HFF-Myc (cell line): Measurements from ENCODE around the gene ARMC12.
"Not testable (repeated sequence)": the region's sequence is repeated elsewhere in the genome, so short reads cannot be mapped to it uniquely, and the experiment has no call there.

Experiments used
- DNase-seq: peaks from one replicate; pipeline ENCODE4 v3.0.0-alpha.2; 2011; ENCODE audit warnings: low read depth; ENCODE audit errors: extremely low read depth
- H3K4me3 ChIP-seq: replicated peaks from 2 replicates; pipeline ENCODE4 v1.5.1; 2011; ENCODE audit warnings: low read depth, mild to moderate bottlenecking, control low read depth, low read length
- TF ChIP-seq, protein P1 (sequence below): IDR thresholded peaks from 2 replicates; pipeline ENCODE4 v1.5.1; 2012; ENCODE audit warnings: mild to moderate bottlenecking, low read depth, low read length, control low read depth; ENCODE audit errors: missing control alignments

ARMC12 gene

GRCh38 chr6:35736982-35737412, at the start of gene ARMC12:
ARMC12 (plus strand) TSS chr6:35737032; CDS start chr6:35737109, 77 bp downstream.
- DNase-seq: no peak
- H3K4me3 ChIP-seq: no peak within 1 kb of the TSS
- TF ChIP-seq, protein P1, sequence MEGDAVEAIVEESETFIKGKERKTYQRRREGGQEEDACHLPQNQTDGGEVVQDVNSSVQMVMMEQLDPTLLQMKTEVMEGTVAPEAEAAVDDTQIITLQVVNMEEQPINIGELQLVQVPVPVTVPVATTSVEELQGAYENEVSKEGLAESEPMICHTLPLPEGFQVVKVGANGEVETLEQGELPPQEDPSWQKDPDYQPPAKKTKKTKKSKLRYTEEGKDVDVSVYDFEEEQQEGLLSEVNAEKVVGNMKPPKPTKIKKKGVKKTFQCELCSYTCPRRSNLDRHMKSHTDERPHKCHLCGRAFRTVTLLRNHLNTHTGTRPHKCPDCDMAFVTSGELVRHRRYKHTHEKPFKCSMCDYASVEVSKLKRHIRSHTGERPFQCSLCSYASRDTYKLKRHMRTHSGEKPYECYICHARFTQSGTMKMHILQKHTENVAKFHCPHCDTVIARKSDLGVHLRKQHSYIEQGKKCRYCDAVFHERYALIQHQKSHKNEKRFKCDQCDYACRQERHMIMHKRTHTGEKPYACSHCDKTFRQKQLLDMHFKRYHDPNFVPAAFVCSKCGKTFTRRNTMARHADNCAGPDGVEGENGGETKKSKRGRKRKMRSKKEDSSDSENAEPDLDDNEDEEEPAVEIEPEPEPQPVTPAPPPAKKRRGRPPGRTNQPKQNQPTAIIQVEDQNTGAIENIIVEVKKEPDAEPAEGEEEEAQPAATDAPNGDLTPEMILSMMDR: no peak

DNA sequence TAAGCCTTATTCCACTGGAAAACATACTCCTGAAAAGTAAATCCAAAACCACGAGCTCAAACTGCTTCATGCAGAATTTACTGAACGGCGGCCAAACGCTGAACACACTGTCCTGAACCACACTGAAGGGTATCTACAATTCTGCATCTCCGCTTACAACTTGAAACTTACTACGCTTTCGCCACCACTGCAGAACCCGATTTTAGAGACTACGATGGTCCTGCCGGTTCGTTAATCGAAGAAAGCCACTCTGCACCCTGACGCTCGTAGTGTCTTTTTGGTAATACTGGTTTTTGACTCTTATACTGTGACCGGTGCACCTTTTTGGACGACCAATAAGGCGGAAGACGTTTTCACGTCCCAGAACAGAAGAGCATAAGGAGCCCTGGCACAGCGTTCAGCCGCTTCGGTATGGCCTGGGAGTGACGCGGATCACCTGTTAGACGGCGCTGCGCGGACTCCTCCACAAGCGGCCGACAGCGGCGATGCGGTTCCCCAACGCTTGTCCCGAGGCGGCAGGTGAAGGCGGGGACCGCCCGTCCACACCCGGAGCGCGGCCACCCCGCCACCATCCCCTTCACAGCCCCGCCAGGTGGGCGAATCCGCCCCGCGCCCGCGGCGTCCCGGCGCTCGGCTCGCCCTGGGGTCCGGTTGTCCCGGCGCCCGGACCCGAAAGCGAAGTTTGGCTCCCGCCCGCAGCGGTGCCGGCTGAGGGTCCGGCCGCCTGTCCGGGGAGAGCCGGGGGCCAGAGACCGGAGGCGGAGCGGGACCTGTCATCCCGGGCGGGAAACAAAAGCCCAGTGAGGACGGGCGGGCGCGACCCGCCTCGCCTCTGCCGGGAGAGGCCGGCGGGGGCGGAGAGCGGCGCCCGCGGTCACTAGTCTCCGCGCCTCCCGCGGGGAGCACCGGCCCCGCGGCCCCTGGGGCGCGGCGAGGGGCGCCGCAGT, 48.9 kb upstream of the ARMC12 start:
- TF ChIP-seq, protein P1: no peak
- H3K4me3 ChIP-seq: peak overlapping the region; percentile 85
- no peak for DNase-seq

DNA sequence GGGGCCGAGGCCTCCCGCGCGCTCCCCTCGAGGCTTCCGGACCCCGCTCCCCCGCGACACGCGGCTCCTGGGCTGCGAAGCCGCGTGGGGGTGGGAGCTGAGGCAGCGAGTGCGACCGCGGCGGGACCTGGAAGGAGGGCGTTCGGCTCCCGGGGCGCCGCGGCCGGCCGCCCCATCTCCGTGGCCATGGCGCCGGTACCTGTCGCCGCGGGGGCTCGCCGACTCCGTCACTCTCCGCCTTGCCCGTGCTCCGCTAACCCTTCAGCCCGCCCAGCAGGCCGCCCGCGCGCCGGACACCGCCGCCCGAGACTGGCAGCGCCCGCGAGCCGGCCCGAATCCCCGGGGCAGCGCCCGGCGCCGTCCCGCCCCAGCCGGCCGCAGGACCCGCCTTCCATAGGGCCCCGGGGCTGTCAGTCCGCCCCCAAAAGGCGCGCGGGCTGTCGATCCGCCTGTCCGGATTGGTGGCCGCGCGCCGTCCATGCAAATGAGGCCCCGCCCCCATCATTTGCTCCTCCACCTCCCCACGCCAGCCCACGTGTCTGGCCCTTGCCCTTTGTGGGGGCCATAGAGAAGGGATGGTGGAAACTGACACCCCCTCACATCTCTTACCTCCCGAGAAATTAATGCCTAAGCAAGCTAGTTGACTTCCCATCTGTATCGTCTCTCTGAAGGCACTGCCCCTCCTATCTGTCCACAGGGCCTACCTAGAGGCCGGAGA, 48.1 kb upstream of the ARMC12 start, which contains the start of gene FKBP5:
Gene FKBP5 (minus strand): TSS at position 311 of the 718 bp plus-strand sequence. CDS start 46,091 bp downstream, outside the sequence.
- TF ChIP-seq, protein P1: no peak
- no peak for DNase-seq
- H3K4me3 ChIP-seq: peak within 1 kb of the TSS; percentile 85

GRCh38 chr6:35690006-35690405, 46.8 kb upstream of the ARMC12 start:
- H3K4me3 ChIP-seq, DNase-seq: not testable (repeated sequence)

GRCh38 chr6:35690484-35690883, 46.3 kb upstream of the ARMC12 start:
- H3K4me3 ChIP-seq: no peak overlapping the region
- DNase-seq: no peak
- TF ChIP-seq, protein P1: no peak

- TF ChIP-seq, protein P1: no peak
- no peak overlapping the region for H3K4me3 ChIP-seq
- no peak for DNase-seq
These were observed 45.6 kb upstream of the ARMC12 start for GRCh38 chr6:35691027-35691824.
